ENCODE data around the gene GPANK1. TPM values are rescaled to one million over a fixed set of nuclear protein-coding genes. Genes with fewer than 3 reads are reported as not detected.

The GPANK1 gene
- total and polyA plus RNA-seq, 2 donors (not counting 1 experiment from before 2014, with no cell fraction given): 22.6 to 24.3 TPM

DNA sequence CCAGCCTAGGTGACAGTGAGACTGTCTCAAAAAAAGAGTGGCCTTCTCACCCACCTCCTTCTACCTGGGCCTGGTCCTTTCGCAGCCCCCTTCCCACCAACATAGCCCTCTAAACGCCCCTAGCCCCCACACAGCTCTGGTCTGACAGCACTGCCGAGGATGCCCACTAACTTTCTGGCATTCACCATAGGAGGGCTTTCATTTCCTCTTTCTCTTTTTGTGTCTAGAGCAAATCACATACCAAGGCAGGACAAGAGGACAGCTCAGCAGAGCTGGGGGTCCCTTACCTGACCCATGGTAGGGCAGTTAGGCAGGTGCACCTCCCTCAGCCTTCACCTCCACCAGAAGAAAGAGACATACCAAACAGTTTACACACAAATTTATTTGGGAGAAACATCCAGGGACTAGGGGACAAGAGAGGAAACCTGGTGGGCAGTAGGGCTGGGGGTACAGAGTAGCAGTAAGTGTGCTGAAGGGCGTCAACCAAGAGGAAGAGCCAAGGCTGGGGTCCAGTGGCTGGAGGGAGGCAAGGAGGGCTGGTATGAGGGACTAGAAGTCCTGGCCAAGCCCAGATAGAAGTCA, 11.6 kb upstream of the GPANK1 start:
- Histone ChIP-seq H3K27ac (ENCODE audit: low read length in 2 of 2) (no peak overlapping the region), H4K20me1 (ENCODE audit: control insufficient read depth, insufficient read depth, low read length, poor library complexity, severe bottlenecking) (no peaks in the 10 kb centered on the region), H3K27me3 (replicated peaks in 1 of 4; ENCODE audit: control extremely low read depth in 1 of 4, control insufficient read depth in 3 of 4, insufficient read depth in 4 of 4, low read length in 3 of 4) (no peaks in the 10 kb centered on the region), H3K4me1 (ENCODE audit: control insufficient read depth in 2 of 2, insufficient read depth in 2 of 2, low read length in 2 of 2) (peaks cover 11 to 24% of the 10 kb centered on the region in 2 donors), H3K9ac (ENCODE audit: low read length) (no peak overlapping the region), H2AFZ (ENCODE audit: insufficient read depth, low read depth, low read length, poor library complexity, severe bottlenecking) (peak overlapping the region; percentile 18), H3K4me3 (ENCODE audit: control extremely low read depth in 1 of 5, extremely low read depth in 1 of 5, insufficient read depth in 1 of 5, low read depth in 2 of 5, low read length in 4 of 5) (no peak overlapping the region), H3K9me3 (ENCODE audit: control extremely low read depth in 1 of 3, control insufficient read depth in 2 of 3, insufficient read depth in 1 of 3, low read length in 2 of 3) (no peaks in the 10 kb centered on the region), H3K36me3 (replicated peaks in 1 of 2; ENCODE audit: control extremely low read depth in 1 of 2, control insufficient read depth in 1 of 2, extremely low read depth in 1 of 2, insufficient read depth in 2 of 2, low read length in 1 of 2) (peaks cover 5 to 11% of the 10 kb centered on the region in 2 experiments), H3K4me2 (replicated peaks; ENCODE audit: low read depth, low read length, poor library complexity, severe bottlenecking) (peak overlapping the region; percentile 41), H3K79me2 (ENCODE audit: control insufficient read depth, insufficient read depth, low read length) (no peaks in the 10 kb centered on the region)
- ATAC-seq (ENCODE audit: low read depth) (no peak), DNase-seq (peak; percentile 47)
- intact Hi-C loops (cut with micrococcal nuclease): no loop called here
- no peak overlapping the region for H3K4me3 Mint-ChIP-seq
- no peak for TF ChIP-seq EZH2 (IDR thresholded peaks at IDR 0.05; ENCODE audit: borderline replicate concordance, insufficient read depth, low read depth, low read length, poor library complexity, severe bottlenecking)
- TF ChIP-seq CTCF (IDR thresholded peaks at IDR 0.05): no peak
- 62% methylated on average over 4 of the region's 4 CpGs for WGBS (ENCODE audit: insufficient coverage)
- H3K27ac Mint-ChIP-seq: peak overlapping the region; percentile 65
- no peaks in the 10 kb centered on the region for H3K9me3 Mint-ChIP-seq (ENCODE audit: insufficient read depth)
- H3K27me3 Mint-ChIP-seq: no peaks in the 10 kb centered on the region
- POLR2A ChIA-PET: interaction anchor here (0.5 kb wide), 2 partner anchors 211 to 1182 kb away, joined by 3 read pairs; no protein-coding TSS in a partner anchor
- CTCF ChIA-PET: interaction anchor here (1.3 kb wide), 1 partner anchor 53 kb away, joined by 4 read pairs; the partner anchor contains the start of gene DDAH2
- H3K4me1 Mint-ChIP-seq: peaks cover 34% of the 10 kb centered on the region

GRCh38 chr6:31669676-31670075, 4.9 kb upstream of the GPANK1 start, which contains the start of gene LY6G5B:
TSS of gene LY6G5B (plus strand) at chr6:31669976. CDS start at chr6:31670951, 975 bp downstream.
- Histone ChIP-seq H3K27me3 (replicated peaks in 1 of 4; ENCODE audit: control extremely low read depth in 1 of 4, control insufficient read depth in 3 of 4, insufficient read depth in 4 of 4, low read length in 3 of 4) (no peaks in the 10 kb centered on the region), H3K36me3 (replicated peaks in 1 of 2; ENCODE audit: control extremely low read depth in 1 of 2, control insufficient read depth in 1 of 2, extremely low read depth in 1 of 2, insufficient read depth in 2 of 2, low read length in 1 of 2) (peaks cover 22 to 57% of the 10 kb centered on the region in 2 experiments), H3K4me1 (ENCODE audit: control insufficient read depth in 2 of 2, insufficient read depth in 2 of 2, low read length in 2 of 2) (peaks cover 7 to 15% of the 10 kb centered on the region in 2 donors), H3K27ac (ENCODE audit: low read length in 2 of 2) (no peak within 1 kb of the TSS), H3K4me2 (replicated peaks; ENCODE audit: low read depth, low read length, poor library complexity, severe bottlenecking) (no peak within 1 kb of the TSS), H3K9me3 (ENCODE audit: control extremely low read depth in 1 of 3, control insufficient read depth in 2 of 3, insufficient read depth in 1 of 3, low read length in 2 of 3) (no peaks in the 10 kb centered on the region), H4K20me1 (ENCODE audit: control insufficient read depth, insufficient read depth, low read length, poor library complexity, severe bottlenecking) (peaks cover 28% of the 10 kb centered on the region), H3K4me3 (ENCODE audit: control extremely low read depth in 1 of 5, extremely low read depth in 1 of 5, insufficient read depth in 1 of 5, low read depth in 2 of 5, low read length in 4 of 5) (no peak within 1 kb of the TSS), H3K9ac (ENCODE audit: low read length) (no peak within 1 kb of the TSS), H2AFZ (ENCODE audit: insufficient read depth, low read depth, low read length, poor library complexity, severe bottlenecking) (no peak within 1 kb of the TSS), H3K79me2 (ENCODE audit: control insufficient read depth, insufficient read depth, low read length) (peaks cover 40% of the 10 kb centered on the region)
- Mint-ChIP-seq H3K4me3 (no peak within 1 kb of the TSS), H3K27me3 (no peaks in the 10 kb centered on the region), H3K9me3 (ENCODE audit: insufficient read depth) (no peaks in the 10 kb centered on the region), H3K27ac (no peak within 1 kb of the TSS), H3K4me1 (peaks cover 24% of the 10 kb centered on the region)
- TF ChIP-seq EZH2 (IDR thresholded peaks at IDR 0.05; ENCODE audit: borderline replicate concordance, insufficient read depth, low read depth, low read length, poor library complexity, severe bottlenecking) (no peak), CTCF (IDR thresholded peaks at IDR 0.05) (no peak)
- ChIA-PET CTCF (no interaction called here), POLR2A (interaction anchor here (0.6 kb wide), 2 partner anchors 197 to 209 kb away, joined by 3 to 4 read pairs; no protein-coding TSS in a partner anchor)
- DNase-seq (no peak), ATAC-seq (ENCODE audit: low read depth) (no peak)
- 96% methylated on average over 5 of the region's 8 CpGs for WGBS (ENCODE audit: insufficient coverage)
- intact Hi-C loops (cut with micrococcal nuclease): loop anchor here (5.0 kb wide), 6 partner anchors 33 to 528 kb away; partner anchors contain the start of genes ABHD16A, AGPAT1, CLIC1 and RNF5

Data from B cell (primary cell).